GM12891 (cell line): ENCODE measurements around the gene SLC2A9.

ENCODE experiments used
- DNase-seq: peaks from one replicate; pipeline ENCODE4 v3.0.0; 2011; ENCODE audit warnings: low spot score; ENCODE audit not compliant: insufficient read length
- FAIRE-seq: peaks from 2 replicates; lab custom pipeline; 2011; peaks lifted over from hg19 to GRCh38; lab: Jason Lieb, UNC
- PAX5 ChIP-seq: IDR thresholded peaks from 2 replicates; pipeline ENCODE4 v1.6.1; 2011; ENCODE audit warnings: low read length, moderate library complexity, mild to moderate bottlenecking; ENCODE audit not compliant: insufficient read depth, severe bottlenecking
- POLR2A ChIP-seq: IDR thresholded peaks from 2 replicates; pipeline ENCODE4 v1.6.1; 2011; ENCODE audit warnings: low read depth, low read length, control low read depth
- POLR2AphosphoS5 ChIP-seq: IDR thresholded peaks from 2 replicates; pipeline ENCODE4 v1.6.1; 2011; ENCODE audit warnings: low read depth, low read length, control low read depth
- POU2F2 ChIP-seq: IDR thresholded peaks from 2 replicates; pipeline ENCODE4 v1.6.1; 2011; ENCODE audit warnings: low read depth, mild to moderate bottlenecking, control low read depth, low read length, moderate library complexity
- SPI1 ChIP-seq: IDR thresholded peaks from 2 replicates; pipeline ENCODE4 v1.6.1; 2011; ENCODE audit warnings: low read depth, low read length, control low read depth
- TAF1 ChIP-seq: IDR thresholded peaks from 2 replicates; pipeline ENCODE4 v1.6.1; 2011; ENCODE audit warnings: low read depth, low read length, control low read depth

Gene SLC2A9

DNA sequence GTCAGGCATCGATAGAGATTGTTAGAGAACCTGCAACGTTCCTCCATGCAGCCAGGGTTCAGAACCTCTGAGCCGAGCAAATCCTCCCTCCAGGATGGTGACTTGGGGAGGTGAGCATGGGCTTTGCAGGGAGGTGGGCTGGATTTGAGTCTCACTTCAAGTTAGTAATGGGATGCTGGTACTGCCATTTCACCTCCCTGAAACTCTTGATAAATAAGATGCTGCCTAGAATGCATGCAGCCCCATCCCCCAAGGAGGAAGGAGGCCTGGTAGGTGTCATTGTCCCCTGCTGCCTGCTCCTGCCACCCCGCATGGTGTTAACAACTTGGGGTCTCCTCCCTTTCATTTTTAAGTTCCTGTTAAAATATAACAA, 35.7 kb upstream of the SLC2A9 start:
- no peak for FAIRE-seq
- TF ChIP-seq PAX5 (no peak), SPI1 (no peak), POLR2A (no peak), POLR2AphosphoS5 (no peak), POU2F2 (no peak), TAF1 (no peak)
- no peak for DNase-seq

DNA sequence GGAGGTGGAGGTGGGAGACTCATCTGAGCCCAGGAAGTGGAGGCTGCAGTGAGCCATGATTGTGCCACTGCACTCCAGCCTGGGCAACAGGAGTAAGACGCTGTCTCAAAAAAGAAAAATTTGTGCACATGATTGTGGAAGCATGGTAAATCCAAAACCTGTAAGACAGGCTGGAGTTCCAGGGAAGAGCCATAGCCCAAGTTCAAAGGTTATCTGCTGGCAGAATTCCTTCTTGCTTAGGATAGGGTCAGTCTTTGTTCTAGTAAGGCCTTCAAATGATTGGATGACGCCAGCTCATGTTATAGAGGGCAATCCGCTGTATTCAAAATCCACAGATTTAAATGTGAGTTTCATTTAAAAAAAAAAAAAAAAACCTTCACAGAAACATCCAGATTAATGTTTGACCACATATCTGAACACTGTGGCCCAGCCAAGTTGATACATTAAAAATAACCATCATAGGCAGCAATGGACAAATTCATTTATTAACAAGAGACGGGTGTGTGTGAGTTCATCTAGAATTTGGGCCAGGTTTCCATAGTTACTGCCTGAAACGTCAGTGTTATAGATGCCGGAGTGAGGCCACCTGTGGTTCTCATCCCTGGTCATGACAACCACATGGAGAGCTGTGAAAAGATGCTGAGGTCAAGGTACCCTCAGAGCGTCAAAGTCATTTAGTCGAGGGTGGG, 35.2 kb upstream of the SLC2A9 start:
- TF ChIP-seq SPI1 (no peak), POLR2AphosphoS5 (no peak), POLR2A (no peak), POU2F2 (no peak), PAX5 (no peak), TAF1 (no peak)
- FAIRE-seq = no peak
- no peak for DNase-seq

DNA sequence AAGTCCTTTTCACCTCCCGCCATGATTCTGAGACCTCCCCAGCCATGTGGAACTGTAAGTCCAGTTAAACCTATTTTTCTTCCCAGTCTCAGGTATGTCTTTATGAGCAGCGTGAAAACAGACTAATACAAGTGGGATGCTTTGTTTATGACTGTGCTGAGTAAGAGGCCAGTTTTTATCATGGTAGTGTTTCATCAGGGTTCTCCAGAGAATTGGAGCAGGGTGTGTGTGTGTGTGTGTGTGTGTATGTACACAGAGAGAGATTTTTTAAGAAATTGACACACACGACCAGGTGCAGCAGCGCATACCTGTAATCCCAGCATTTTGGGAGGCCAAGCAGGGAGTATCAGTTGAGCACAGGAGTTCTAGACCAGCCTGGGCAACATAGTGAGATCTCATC, 34.6 kb upstream of the SLC2A9 start:
- TF ChIP-seq POLR2AphosphoS5 = no peak
- TF ChIP-seq POU2F2 = no peak
- TF ChIP-seq TAF1 = no peak
- DNase-seq (no peak), FAIRE-seq (no peak)

DNA sequence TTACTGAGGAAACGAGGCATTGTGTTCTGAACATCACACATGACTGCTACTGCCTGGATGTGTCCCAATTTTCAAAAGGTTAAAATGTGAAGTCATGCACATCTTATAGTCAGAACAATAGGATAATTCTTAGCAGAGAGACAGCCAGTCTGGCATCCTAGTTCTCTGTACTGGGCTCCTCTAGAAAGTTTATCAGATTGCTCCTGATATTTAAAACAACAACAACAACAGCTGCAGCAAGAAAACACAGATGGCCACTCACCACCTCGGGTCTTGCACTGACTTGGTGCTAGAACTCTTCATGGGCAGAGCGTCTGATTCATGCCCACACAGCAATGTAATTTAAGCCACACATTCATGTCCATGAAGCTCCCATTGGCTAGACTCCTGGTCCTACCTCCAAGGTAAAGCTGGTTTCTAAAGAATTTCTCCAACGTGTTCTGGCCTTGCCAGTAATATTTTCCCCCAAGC, 33.3 kb upstream of the SLC2A9 start:
- DNase-seq = no peak
- no peak for FAIRE-seq
- TF ChIP-seq PAX5 (no peak), POU2F2 (no peak)

DNA sequence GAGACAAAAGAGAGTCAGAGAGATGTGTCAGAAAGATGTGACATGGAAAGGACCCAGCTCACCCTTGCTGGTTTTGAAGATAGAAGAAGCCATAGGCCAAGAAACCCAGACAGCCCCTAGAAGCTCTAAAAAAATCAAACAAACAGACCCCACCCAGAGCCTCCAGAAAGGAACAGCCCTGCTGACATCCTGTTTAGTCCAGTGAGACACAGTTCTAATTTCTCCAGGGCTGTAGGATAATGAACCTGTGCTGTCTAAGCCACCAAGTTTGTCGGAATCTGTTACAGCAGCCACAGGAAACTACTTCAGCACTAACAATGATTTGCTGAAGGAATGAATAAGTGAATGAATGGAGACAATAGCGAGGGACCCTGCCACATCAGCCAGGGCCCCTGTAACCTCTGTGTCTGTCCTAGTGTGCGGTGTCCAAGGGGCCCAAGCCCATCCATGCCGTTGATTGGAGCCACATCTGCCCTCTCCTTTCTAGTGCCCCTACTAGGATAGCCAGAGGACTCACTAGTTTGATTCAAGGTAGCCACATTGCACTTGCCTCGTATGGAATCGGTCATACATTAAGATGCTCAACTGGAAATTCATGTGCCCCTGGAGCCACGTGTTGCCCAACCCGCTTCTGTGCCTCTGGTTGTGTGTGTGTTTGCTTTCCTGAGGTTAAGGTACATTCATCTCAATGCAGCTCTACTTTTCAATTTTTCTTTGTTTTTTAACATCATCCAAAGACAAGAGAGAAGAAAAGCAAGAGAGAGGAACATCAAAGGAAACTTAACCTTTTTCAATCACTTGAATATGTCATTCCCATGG, 32.5 kb upstream of the SLC2A9 start:
- no peak for TF ChIP-seq TAF1
- TF ChIP-seq SPI1 = no peak
- no peak for TF ChIP-seq POU2F2
- no peak for TF ChIP-seq POLR2AphosphoS5
- TF ChIP-seq POLR2A = no peak
- TF ChIP-seq PAX5 = no peak
- DNase-seq (no peak), FAIRE-seq (no peak)

DNA sequence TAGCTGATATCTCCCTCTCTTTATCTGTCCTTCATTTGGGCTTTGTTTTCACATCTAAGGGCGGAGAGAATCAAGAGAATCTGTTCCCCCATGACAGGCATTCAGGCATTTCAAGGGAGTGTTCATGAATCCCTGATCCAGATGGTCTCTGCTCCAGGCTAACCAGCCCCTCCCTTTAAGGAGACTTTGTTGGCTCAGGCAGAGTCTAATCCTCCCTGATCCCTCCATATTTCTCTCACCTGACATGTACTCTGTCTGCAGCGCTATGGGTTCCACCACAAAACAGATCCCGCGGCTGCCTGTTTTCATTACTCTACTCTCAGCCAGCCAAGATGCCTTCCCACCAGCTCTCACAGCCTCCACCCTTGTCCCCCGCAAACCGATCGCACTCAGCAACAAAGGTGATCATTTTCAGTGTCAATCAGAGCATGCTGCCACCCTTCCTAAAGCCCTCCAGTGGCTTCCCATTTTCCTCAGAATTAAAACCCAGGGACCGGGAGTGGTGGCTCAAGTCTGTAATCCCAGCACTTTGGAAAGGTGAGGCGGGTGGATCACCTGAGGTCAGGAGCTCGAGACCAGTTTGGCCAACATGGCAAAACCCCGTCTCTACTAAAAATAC, 30.3 kb upstream of the SLC2A9 start:
- no peak for TF ChIP-seq POLR2A
- no peak for TF ChIP-seq POU2F2
- TF ChIP-seq POLR2AphosphoS5 = no peak
- no peak for FAIRE-seq
- DNase-seq = no peak

DNA sequence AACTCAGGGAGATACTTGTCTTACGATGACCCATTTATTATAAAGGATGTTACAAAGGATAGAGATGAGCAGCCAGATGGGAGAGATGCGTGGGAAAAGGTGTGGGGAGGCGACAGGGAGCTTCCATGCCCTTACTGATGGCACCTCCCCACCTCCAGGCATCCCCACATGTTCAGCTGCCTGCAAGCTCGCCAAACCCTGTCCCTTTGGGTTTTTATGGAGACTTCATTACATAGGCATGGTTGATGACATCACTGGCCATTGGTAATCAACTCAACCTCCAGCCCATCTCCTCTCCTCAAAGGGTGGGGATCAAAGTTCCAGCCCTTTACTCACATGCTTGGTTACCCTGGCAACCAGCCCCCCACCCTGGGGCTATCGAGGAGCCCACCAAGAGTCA, 29.4 kb upstream of the SLC2A9 start:
- DNase-seq (no peak), FAIRE-seq (no peak)
- TF ChIP-seq PAX5 = no peak

DNA sequence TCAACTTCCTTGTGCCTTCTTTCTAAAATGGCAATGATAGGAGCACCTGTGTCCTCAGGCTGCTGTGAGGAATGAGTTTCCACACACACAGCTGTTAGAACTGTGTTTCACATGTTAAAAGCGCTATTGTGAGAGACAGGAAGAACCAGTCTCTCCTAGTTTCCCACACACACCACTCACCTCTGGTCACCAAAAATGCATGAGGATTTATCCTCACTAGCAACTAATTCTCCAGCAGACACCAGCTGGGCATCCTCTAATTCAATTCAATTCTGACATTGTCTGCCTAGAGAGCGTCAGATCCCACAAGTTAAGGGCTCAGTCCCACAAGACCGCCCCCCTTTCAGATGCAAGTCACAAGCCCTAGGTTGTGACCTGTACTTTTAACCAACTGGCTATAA, 29.0 kb upstream of the SLC2A9 start:
- FAIRE-seq (no peak), DNase-seq (no peak)
- TF ChIP-seq PAX5 (no peak), POLR2A (no peak), POLR2AphosphoS5 (no peak), POU2F2 (no peak), TAF1 (no peak), SPI1 (no peak)

DNA sequence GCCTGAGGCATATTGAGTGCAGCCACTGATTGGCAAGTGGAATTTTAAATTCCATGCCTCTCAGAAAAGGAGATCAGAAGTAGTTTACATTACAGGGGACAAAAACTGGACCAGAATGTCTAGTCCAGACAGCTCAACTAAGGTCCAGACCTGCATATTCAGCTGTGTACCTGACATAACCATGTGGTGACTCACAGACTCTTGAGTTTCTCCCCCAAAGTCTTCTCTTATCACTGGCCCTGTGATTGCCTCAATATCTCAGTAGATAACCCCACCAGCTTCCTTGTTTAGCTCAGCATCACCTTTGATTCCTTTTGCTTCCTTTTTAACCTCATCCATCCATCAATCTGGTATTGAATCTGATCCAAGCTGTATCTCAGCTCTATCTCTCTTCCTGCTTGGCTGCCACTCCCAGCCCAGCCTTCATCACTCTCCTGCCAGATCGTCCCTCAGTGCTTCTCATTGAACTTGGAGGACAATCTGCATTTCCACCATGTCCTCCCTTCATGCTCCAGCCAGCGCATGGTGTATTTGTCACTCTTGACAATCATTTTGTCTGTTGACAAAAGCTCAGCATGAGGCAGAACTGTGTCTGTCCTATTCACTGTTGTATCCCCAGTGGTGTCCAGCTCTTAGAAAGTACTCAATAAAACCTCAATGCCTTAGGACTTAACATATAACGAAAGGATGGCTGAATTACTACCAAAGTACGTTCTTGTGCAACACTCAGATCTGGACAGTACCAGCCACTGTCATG, 27.8 kb upstream of the SLC2A9 start:
- DNase-seq (no peak), FAIRE-seq (no peak)
- TF ChIP-seq POU2F2 = no peak
- TF ChIP-seq POLR2A = no peak
- TF ChIP-seq TAF1 = no peak
- no peak for TF ChIP-seq PAX5
- TF ChIP-seq SPI1 = no peak
- TF ChIP-seq POLR2AphosphoS5 = no peak
